Measurements from ENCODE around the gene CARMIL3.

The CARMIL3 gene

GRCh38 chr14:24110060-24110459, 58.3 kb downstream of the CARMIL3 start:
- ChIA-PET POLR2A (no interaction called here), CTCF (interaction anchor here (0.6 to 11.6 kb wide), 21 partner anchors 9 to 805 kb away, joined by 3 to 188 read pairs (median 4); partner anchors contain the start of genes CARMIL3, CHMP4A, EMC9 and FITM1)
- Histone ChIP-seq H3K27me3 (replicated peaks in 2 of 5; ENCODE audit: control insufficient read depth in 4 of 5, insufficient read depth in 5 of 5, low read length in 4 of 5) (no peaks in the 10 kb centered on the region), H3K36me3 (ENCODE audit: control insufficient read depth in 4 of 4, insufficient read depth in 4 of 4, low read length in 3 of 4) (peaks cover 0 to 1% (median 0%) of the 10 kb centered on the region in 4 experiments), H3K4me3 (ENCODE audit: control insufficient read depth in 1 of 7, extremely low read depth in 1 of 7, insufficient read depth in 4 of 7, low read depth in 2 of 7, low read length in 6 of 7) (no peak overlapping the region), H3K4me1 (ENCODE audit: control extremely low read depth in 1 of 4, control insufficient read depth in 4 of 4, insufficient read depth in 4 of 4, low read length in 3 of 4) (peaks cover 3 to 28% (median 12%) of the 10 kb centered on the region in 4 experiments), H3K9me3 (ENCODE audit: control extremely low read depth in 1 of 5, control insufficient read depth in 4 of 5, insufficient read depth in 2 of 5, low read depth in 1 of 5, low read length in 4 of 5) (peaks cover 0 to under 1% (median 0%) of the 10 kb centered on the region in 5 experiments), H3K27ac (ENCODE audit: insufficient read depth in 1 of 2, low read depth in 1 of 2, low read length in 2 of 2, poor library complexity in 1 of 2, severe bottlenecking in 2 of 2) (no peak overlapping the region)
- no peak for DNase-seq
- 95% methylated on average over 6 of the region's 9 CpGs for WGBS (ENCODE audit: insufficient coverage)

- H3K4me3 ChIP-seq (ENCODE audit: control insufficient read depth in 1 of 7, extremely low read depth in 1 of 7, insufficient read depth in 4 of 7, low read depth in 2 of 7, low read length in 6 of 7), result no peak overlapping the region
- H3K9me3 ChIP-seq (ENCODE audit: control extremely low read depth in 1 of 5, control insufficient read depth in 4 of 5, insufficient read depth in 2 of 5, low read depth in 1 of 5, low read length in 4 of 5), result no peaks in the 10 kb centered on the region
- peaks cover 3 to 32% (median 14%) of the 10 kb centered on the region in 4 experiments for H3K4me1 ChIP-seq (ENCODE audit: control extremely low read depth in 1 of 4, control insufficient read depth in 4 of 4, insufficient read depth in 4 of 4, low read length in 3 of 4)
- no peaks in the 10 kb centered on the region for H3K27me3 ChIP-seq (replicated peaks in 2 of 5; ENCODE audit: control insufficient read depth in 4 of 5, insufficient read depth in 5 of 5, low read length in 4 of 5)
- H3K27ac ChIP-seq (ENCODE audit: insufficient read depth in 1 of 2, low read depth in 1 of 2, low read length in 2 of 2, poor library complexity in 1 of 2, severe bottlenecking in 2 of 2), result no peak overlapping the region
- no peak for DNase-seq
- ChIA-PET CTCF (interaction anchor here (0.7 to 11.6 kb wide), 17 partner anchors 9 to 102 kb away, joined by 3 to 188 read pairs (median 5); partner anchors contain the start of genes CARMIL3, CHMP4A, FITM1 and IRF9), POLR2A (no interaction called here)
- no CpG with 5 or more reads among the region's 1 CpG for WGBS (ENCODE audit: insufficient coverage)
- no peaks in the 10 kb centered on the region for H3K36me3 ChIP-seq (ENCODE audit: control insufficient read depth in 4 of 4, insufficient read depth in 4 of 4, low read length in 3 of 4)
Observed at GRCh38 chr14:24110523-24110922, 58.7 kb downstream of the CARMIL3 start.

GRCh38 chr14:24113379-24113800, 61.6 kb downstream of the CARMIL3 start:
- Histone ChIP-seq H3K9me3 (ENCODE audit: control extremely low read depth in 1 of 5, control insufficient read depth in 4 of 5, insufficient read depth in 2 of 5, low read depth in 1 of 5, low read length in 4 of 5) (no peaks in the 10 kb centered on the region), H3K4me3 (ENCODE audit: control insufficient read depth in 1 of 7, extremely low read depth in 1 of 7, insufficient read depth in 4 of 7, low read depth in 2 of 7, low read length in 6 of 7) (peak overlapping the region; percentile 51 to 98 (median 91)), H3K27me3 (replicated peaks in 2 of 5; ENCODE audit: control insufficient read depth in 4 of 5, insufficient read depth in 5 of 5, low read length in 4 of 5) (no peaks in the 10 kb centered on the region), H3K27ac (ENCODE audit: insufficient read depth in 1 of 2, low read depth in 1 of 2, low read length in 2 of 2, poor library complexity in 1 of 2, severe bottlenecking in 2 of 2) (peak overlapping the region; percentile 95 to 98), H3K4me1 (ENCODE audit: control extremely low read depth in 1 of 4, control insufficient read depth in 4 of 4, insufficient read depth in 4 of 4, low read length in 3 of 4) (peaks cover 11 to 40% (median 26%) of the 10 kb centered on the region in 4 experiments), H3K36me3 (ENCODE audit: control insufficient read depth in 4 of 4, insufficient read depth in 4 of 4, low read length in 3 of 4) (peaks cover 6 to 21% (median 14%) of the 10 kb centered on the region in 4 experiments)
- ChIA-PET POLR2A (interaction anchor here (0.6 to 2.4 kb wide), 8 partner anchors 19 to 75 kb away, joined by 3 to 11 read pairs (median 6); partner anchors contain the start of genes EMC9, IPO4, IRF9 and PCK2), CTCF (interaction anchor here (0.8 to 7.7 kb wide), 6 partner anchors 18 to 56 kb away, joined by 3 to 46 read pairs (median 16); partner anchors contain the start of genes FITM1, PCK2 and PSME1)
- WGBS (ENCODE audit: insufficient coverage), result 13% methylated on average over 12 of the region's 15 CpGs
- peak in 1 of 3 donors; percentile 40 for DNase-seq

- 0% methylated on average over 42 of the region's 42 CpGs for WGBS (ENCODE audit: insufficient coverage)
- Histone ChIP-seq H3K4me3 (ENCODE audit: control insufficient read depth in 1 of 7, extremely low read depth in 1 of 7, insufficient read depth in 4 of 7, low read depth in 2 of 7, low read length in 6 of 7) (peak overlapping the region; percentile 51 to 98 (median 91)), H3K27ac (ENCODE audit: insufficient read depth in 1 of 2, low read depth in 1 of 2, low read length in 2 of 2, poor library complexity in 1 of 2, severe bottlenecking in 2 of 2) (peak overlapping the region; percentile 95 to 98), H3K9me3 (ENCODE audit: control extremely low read depth in 1 of 5, control insufficient read depth in 4 of 5, insufficient read depth in 2 of 5, low read depth in 1 of 5, low read length in 4 of 5) (no peaks in the 10 kb centered on the region), H3K27me3 (replicated peaks in 2 of 5; ENCODE audit: control insufficient read depth in 4 of 5, insufficient read depth in 5 of 5, low read length in 4 of 5) (no peaks in the 10 kb centered on the region), H3K36me3 (ENCODE audit: control insufficient read depth in 4 of 4, insufficient read depth in 4 of 4, low read length in 3 of 4) (peaks cover 11 to 27% (median 20%) of the 10 kb centered on the region in 4 experiments), H3K4me1 (ENCODE audit: control extremely low read depth in 1 of 4, control insufficient read depth in 4 of 4, insufficient read depth in 4 of 4, low read length in 3 of 4) (peaks cover 10 to 35% (median 20%) of the 10 kb centered on the region in 4 experiments)
- POLR2A ChIA-PET, result interaction anchor here (0.6 to 2.4 kb wide), 12 partner anchors 12 to 75 kb away, joined by 3 to 11 read pairs (median 5); partner anchors contain the start of genes EMC9, IPO4, IRF9 and PCK2
- peak; percentile 91 to 96 (median 93) for DNase-seq
- CTCF ChIA-PET, result interaction anchor here (0.8 to 7.7 kb wide), 15 partner anchors 12 to 123 kb away, joined by 3 to 46 read pairs (median 4); partner anchors contain the start of genes FITM1, IRF9, PCK2 and PSME1
Observed at GRCh38 chr14:24113801-24114531, 62.2 kb downstream of the CARMIL3 start.

- peak within 1 kb of the TSS; percentile 95 to 98 for H3K27ac ChIP-seq (ENCODE audit: insufficient read depth in 1 of 2, low read depth in 1 of 2, low read length in 2 of 2, poor library complexity in 1 of 2, severe bottlenecking in 2 of 2)
- H3K4me3 ChIP-seq (ENCODE audit: control insufficient read depth in 1 of 7, extremely low read depth in 1 of 7, insufficient read depth in 4 of 7, low read depth in 2 of 7, low read length in 6 of 7), result peak within 1 kb of the TSS; percentile 51 to 98 (median 91)
- peaks cover 14 to 35% (median 28%) of the 10 kb centered on the region in 4 experiments for H3K36me3 ChIP-seq (ENCODE audit: control insufficient read depth in 4 of 4, insufficient read depth in 4 of 4, low read length in 3 of 4)
- H3K27me3 ChIP-seq (replicated peaks in 2 of 5; ENCODE audit: control insufficient read depth in 4 of 5, insufficient read depth in 5 of 5, low read length in 4 of 5), result no peaks in the 10 kb centered on the region
- DNase-seq, result peak; percentile 100
- WGBS (ENCODE audit: insufficient coverage), result 0% methylated on average over 45 of the region's 65 CpGs
- CTCF ChIA-PET, result interaction anchor here (0.5 to 7.7 kb wide), 16 partner anchors 11 to 122 kb away, joined by 3 to 46 read pairs (median 4); partner anchors contain the start of genes FITM1, IRF9, PCK2 and PSME1
- peaks cover 8 to 33% (median 19%) of the 10 kb centered on the region in 4 experiments for H3K4me1 ChIP-seq (ENCODE audit: control extremely low read depth in 1 of 4, control insufficient read depth in 4 of 4, insufficient read depth in 4 of 4, low read length in 3 of 4)
- no peaks in the 10 kb centered on the region for H3K9me3 ChIP-seq (ENCODE audit: control extremely low read depth in 1 of 5, control insufficient read depth in 4 of 5, insufficient read depth in 2 of 5, low read depth in 1 of 5, low read length in 4 of 5)
- POLR2A ChIA-PET, result interaction anchor here (1.0 to 2.4 kb wide), 10 partner anchors 12 to 74 kb away, joined by 3 to 11 read pairs (median 6); partner anchors contain the start of genes EMC9, IPO4, IRF9 and PCK2
Observed at GRCh38 chr14:24114532-24115421, 63.0 kb downstream of the CARMIL3 start, which contains the start of the genes DCAF11 and NRL. TSS of gene DCAF11 (plus strand) at chr14:24114777. CDS start at chr14:24115595, 818 bp downstream. TSS of gene NRL (minus strand) at chr14:24114949. CDS start at chr14:24082848, 32,101 bp downstream.
